SU-DHL-6 (cell line): ENCODE results near the gene CYP19A1.

Experiments
- EZH2phosphoT487 ChIP-seq: fragments of 200-600 bp; sonication (generic), shearing (Covaris generic); conservative IDR thresholded peaks from 2 replicates; pipeline ENCODE4 v1.6.1; 2018; ENCODE audit warnings: mild to moderate bottlenecking, antibody characterized with exemption, low read length, moderate library complexity, mixed read lengths
- TF ChIP-seq, protein P1 (sequence below): fragments of 200-600 bp; sonication (generic); IDR thresholded peaks from one replicate; pipeline ENCODE4 v1.5.1; 2017; ENCODE audit warnings: antibody characterized with exemption, mild to moderate bottlenecking, low read length, moderate library complexity; ENCODE audit not compliant: insufficient read depth, poor library complexity, severe bottlenecking

GRCh38 chr15:51366071-51366470 lies 27.7 kb upstream of the CYP19A1 start:
- TF ChIP-seq, protein P1, sequence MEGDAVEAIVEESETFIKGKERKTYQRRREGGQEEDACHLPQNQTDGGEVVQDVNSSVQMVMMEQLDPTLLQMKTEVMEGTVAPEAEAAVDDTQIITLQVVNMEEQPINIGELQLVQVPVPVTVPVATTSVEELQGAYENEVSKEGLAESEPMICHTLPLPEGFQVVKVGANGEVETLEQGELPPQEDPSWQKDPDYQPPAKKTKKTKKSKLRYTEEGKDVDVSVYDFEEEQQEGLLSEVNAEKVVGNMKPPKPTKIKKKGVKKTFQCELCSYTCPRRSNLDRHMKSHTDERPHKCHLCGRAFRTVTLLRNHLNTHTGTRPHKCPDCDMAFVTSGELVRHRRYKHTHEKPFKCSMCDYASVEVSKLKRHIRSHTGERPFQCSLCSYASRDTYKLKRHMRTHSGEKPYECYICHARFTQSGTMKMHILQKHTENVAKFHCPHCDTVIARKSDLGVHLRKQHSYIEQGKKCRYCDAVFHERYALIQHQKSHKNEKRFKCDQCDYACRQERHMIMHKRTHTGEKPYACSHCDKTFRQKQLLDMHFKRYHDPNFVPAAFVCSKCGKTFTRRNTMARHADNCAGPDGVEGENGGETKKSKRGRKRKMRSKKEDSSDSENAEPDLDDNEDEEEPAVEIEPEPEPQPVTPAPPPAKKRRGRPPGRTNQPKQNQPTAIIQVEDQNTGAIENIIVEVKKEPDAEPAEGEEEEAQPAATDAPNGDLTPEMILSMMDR: no peak
- TF ChIP-seq EZH2phosphoT487: no peak
